CD14-positive monocyte (primary cell): ENCODE results near the gene DNAJC6. TPM values are rescaled to one million over a fixed set of nuclear protein-coding genes. Genes with fewer than 3 reads are reported as not detected.
A peak's percentile ranks its signal among the peaks of the same experiment; 100 is the strongest.

Experiments used
- DNase-seq, 3 donors: peaks; one replicate each; pipeline ENCODE4 v3.0.0-alpha.2; 2011 to 2022
- H2AFZ ChIP-seq: 2 replicates; pipeline ENCODE4 v1.6.0; 2012; ENCODE audit warnings: mild to moderate bottlenecking, low read depth, low read length, inconsistent platforms; ENCODE audit not compliant: insufficient read depth, poor library complexity, severe bottlenecking
- H3K27ac ChIP-seq, 2 donors: 1 replicate in 1 of 2; 2 replicates in 1 of 2; pipeline ENCODE4 v1.5.1; 2012 to 2013; ENCODE audit warnings: low read length in 2 of 2, control low read depth in 1 of 2, inconsistent platforms in 1 of 2, low read depth in 1 of 2, mild to moderate bottlenecking in 1 of 2
- H3K27me3 ChIP-seq, 2 donors: one replicate each; pipeline versions ENCODE4 v1.6.0 to v1.6.1; 2011 to 2013; ENCODE audit warnings: low read length in 2 of 2; ENCODE audit not compliant: control insufficient read depth in 2 of 2, insufficient read depth in 2 of 2
- H3K36me3 ChIP-seq, 2 donors: replicated peaks in 1 of 2; 1 replicate in 1 of 2; 2 replicates in 1 of 2; pipeline versions ENCODE4 v1.5.1 to v1.6.1; 2012 to 2013; ENCODE audit warnings: low read length in 2 of 2, control low read depth in 1 of 2, inconsistent platforms in 1 of 2, mild to moderate bottlenecking in 1 of 2; ENCODE audit not compliant: insufficient read depth in 2 of 2, control insufficient read depth in 1 of 2
- H3K4me1 ChIP-seq, 2 donors: 1 replicate in 1 of 2; 2 replicates in 1 of 2; pipeline versions ENCODE4 v1.5.1 to v1.6.1; 2012 to 2013; ENCODE audit warnings: low read length in 2 of 2, control low read depth in 1 of 2, inconsistent platforms in 1 of 2, mild to moderate bottlenecking in 1 of 2, moderate library complexity in 1 of 2; ENCODE audit not compliant: insufficient read depth in 2 of 2, control insufficient read depth in 1 of 2
- H3K4me2 ChIP-seq: replicated peaks from 2 replicates; pipeline ENCODE3; 2012; ENCODE audit warnings: low read length, moderate library complexity, mild to moderate bottlenecking; ENCODE audit not compliant: poor library complexity, severe bottlenecking; ENCODE audit errors: extremely low read depth
- H3K4me3 ChIP-seq, 3 experiments: fragments of 200-600 bp in 1 of 3; sonication (generic) in 1 of 3; replicated peaks in 1 of 3; 1 replicate in 2 of 3; 2 replicates in 1 of 3; pipeline ENCODE4 v1.5.1; 2011 to 2013; ENCODE audit warnings: low read length in 3 of 3, mild to moderate bottlenecking in 3 of 3, control low read depth in 2 of 3, low read depth in 2 of 3, inconsistent platforms in 1 of 3, moderate library complexity in 1 of 3
- H3K79me2 ChIP-seq: 2 replicates; pipeline ENCODE4 v1.6.0; 2012; ENCODE audit warnings: mild to moderate bottlenecking, control low read depth, inconsistent platforms, low read length, moderate library complexity; ENCODE audit not compliant: insufficient read depth
- H3K9ac ChIP-seq: 2 replicates; pipeline ENCODE4 v1.6.0; 2017; ENCODE audit warnings: low read length, mild to moderate bottlenecking; ENCODE audit not compliant: insufficient read depth, poor library complexity, severe bottlenecking
- H3K9me3 ChIP-seq, 2 donors: replicated peaks in 1 of 2; 1 replicate in 1 of 2; 2 replicates in 1 of 2; pipeline versions ENCODE4 v1.5.1 to v1.6.1; 2012 to 2013; ENCODE audit warnings: low read length in 2 of 2, control low read depth in 1 of 2; ENCODE audit not compliant: control insufficient read depth in 1 of 2, insufficient read depth in 1 of 2
- H4K20me1 ChIP-seq: 2 replicates; pipeline ENCODE4 v1.6.0; 2012; ENCODE audit warnings: mild to moderate bottlenecking, low read length, control low read depth, moderate library complexity; ENCODE audit not compliant: insufficient read depth
- H3K27ac Mint-ChIP-seq, 7 donors: one replicate each; pipeline ENCODE4 v1.8.0; 2020; ENCODE audit warnings: mild to moderate bottlenecking in 7 of 7, mixed read lengths in 7 of 7, moderate library complexity in 6 of 7, inconsistent platforms in 2 of 7
- H3K27me3 Mint-ChIP-seq, 3 donors: one replicate each; pipeline ENCODE4 v1.8.0; 2021 to 2022; ENCODE audit warnings: low read depth in 3 of 3, mild to moderate bottlenecking in 3 of 3, mixed read lengths in 3 of 3, moderate library complexity in 3 of 3, inconsistent platforms in 1 of 3
- H3K36me3 Mint-ChIP-seq, 2 donors: one replicate each; pipeline ENCODE4 v1.8.0; 2020; ENCODE audit warnings: mixed read lengths in 2 of 2, inconsistent platforms in 1 of 2, mild to moderate bottlenecking in 1 of 2
- H3K4me1 Mint-ChIP-seq: one replicate; pipeline ENCODE4 v1.8.0; 2020; ENCODE audit warnings: mild to moderate bottlenecking, mixed read lengths
- H3K4me3 Mint-ChIP-seq, 2 donors: one replicate each; pipeline ENCODE4 v1.8.0; 2020; ENCODE audit warnings: mild to moderate bottlenecking in 2 of 2, mixed read lengths in 2 of 2, moderate library complexity in 1 of 2
- H3K9me3 Mint-ChIP-seq, 7 donors: one replicate each; pipeline ENCODE4 v1.8.0; 2020 to 2022; ENCODE audit warnings: mixed read lengths in 7 of 7, mild to moderate bottlenecking in 6 of 7, moderate library complexity in 6 of 7, inconsistent platforms in 2 of 7
- WGBS: methylation state at CpG from one replicate; pipeline ENCODE4 v1.1.5; 2013; ENCODE audit warnings: missing lambda C conversion rate; ENCODE audit not compliant: insufficient coverage; 5-methylcytosine and 5-hydroxymethylcytosine counted together
- intact Hi-C, 2 donors: fragments of 100-400 bp; cut with micrococcal nuclease; formaldehyde crosslinking; loops; one replicate each; pipeline versions ENCODE4 v1.15.0 to v1.15.1; 2023
- polyA plus RNA-seq, 3 donors: library from polyadenylated mRNA; depleted of rRNA in 1 of 3; unstranded in 2 of 3; stranded (reverse) in 1 of 3; fragments of 300-500 nt in 2 of 3; fragments of >200 nt in 1 of 3; fragmentation: Illumina TruSeq in 2 of 3; gene quantifications; 1 replicate in 2 of 3; 2 replicates in 1 of 3; pipeline ENCODE4 v1.2.3, GENCODE V29; 2012 to 2021
- TF ChIP-seq, protein P1 (sequence below): fragments of 200-600 bp; IDR thresholded peaks from one replicate; pipeline ENCODE4 v1.8.0; 2022; ENCODE audit warnings: antibody characterized with exemption, mild to moderate bottlenecking

DNAJC6 gene
- polyA plus RNA-seq, 3 donors: 0.05 TPM; not detected in 2

DNA sequence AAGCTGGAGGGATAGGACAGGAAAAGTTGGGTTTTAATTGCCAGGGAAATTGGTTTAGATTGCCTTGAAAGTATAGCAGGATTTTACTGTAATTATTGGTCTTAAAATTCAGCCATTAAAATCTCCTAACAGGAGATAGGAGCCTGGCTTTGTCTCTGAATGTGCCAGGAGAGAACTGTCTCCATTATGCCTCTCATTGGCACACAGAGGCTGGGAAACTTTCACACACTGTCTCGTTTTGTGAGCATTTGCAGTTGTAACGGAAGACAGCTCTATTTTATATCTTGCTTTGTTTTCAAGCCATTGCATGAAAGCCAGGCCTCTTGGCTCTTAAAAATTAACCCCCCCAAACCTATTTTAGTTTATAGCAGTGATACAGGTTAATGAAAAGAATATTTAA lies 12.5 kb downstream of the DNAJC6 start:
- no peak for DNase-seq
- no peaks in the 10 kb centered on the region for H3K4me1 ChIP-seq
- H3K27ac Mint-ChIP-seq: no peak overlapping the region
- H3K27ac ChIP-seq: no peak overlapping the region
- intact Hi-C loops: no loop called here
- no CpG with 5 or more reads among the region's 2 CpGs for WGBS
- peaks cover 0 to 4% (median 0%) of the 10 kb centered on the region in 3 donors for H3K27me3 Mint-ChIP-seq
- no peak overlapping the region for H3K9ac ChIP-seq
- H3K4me1 Mint-ChIP-seq: peaks cover 3% of the 10 kb centered on the region
- no peak overlapping the region for H3K4me3 Mint-ChIP-seq
- no peaks in the 10 kb centered on the region for H4K20me1 ChIP-seq
- no peaks in the 10 kb centered on the region for H3K79me2 ChIP-seq
- H3K9me3 Mint-ChIP-seq: peaks cover 15 to 24% (median 18%) of the 10 kb centered on the region in 7 donors
- no peak overlapping the region for H3K4me2 ChIP-seq
- no peak overlapping the region for H3K4me3 ChIP-seq
- no peak overlapping the region for H2AFZ ChIP-seq
- H3K36me3 ChIP-seq: no peaks in the 10 kb centered on the region
- no peaks in the 10 kb centered on the region for H3K27me3 ChIP-seq
- H3K9me3 ChIP-seq: peaks cover 11 to 17% of the 10 kb centered on the region in 2 donors
- no peaks in the 10 kb centered on the region for H3K36me3 Mint-ChIP-seq
- TF ChIP-seq, protein P1, sequence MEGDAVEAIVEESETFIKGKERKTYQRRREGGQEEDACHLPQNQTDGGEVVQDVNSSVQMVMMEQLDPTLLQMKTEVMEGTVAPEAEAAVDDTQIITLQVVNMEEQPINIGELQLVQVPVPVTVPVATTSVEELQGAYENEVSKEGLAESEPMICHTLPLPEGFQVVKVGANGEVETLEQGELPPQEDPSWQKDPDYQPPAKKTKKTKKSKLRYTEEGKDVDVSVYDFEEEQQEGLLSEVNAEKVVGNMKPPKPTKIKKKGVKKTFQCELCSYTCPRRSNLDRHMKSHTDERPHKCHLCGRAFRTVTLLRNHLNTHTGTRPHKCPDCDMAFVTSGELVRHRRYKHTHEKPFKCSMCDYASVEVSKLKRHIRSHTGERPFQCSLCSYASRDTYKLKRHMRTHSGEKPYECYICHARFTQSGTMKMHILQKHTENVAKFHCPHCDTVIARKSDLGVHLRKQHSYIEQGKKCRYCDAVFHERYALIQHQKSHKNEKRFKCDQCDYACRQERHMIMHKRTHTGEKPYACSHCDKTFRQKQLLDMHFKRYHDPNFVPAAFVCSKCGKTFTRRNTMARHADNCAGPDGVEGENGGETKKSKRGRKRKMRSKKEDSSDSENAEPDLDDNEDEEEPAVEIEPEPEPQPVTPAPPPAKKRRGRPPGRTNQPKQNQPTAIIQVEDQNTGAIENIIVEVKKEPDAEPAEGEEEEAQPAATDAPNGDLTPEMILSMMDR: no peak

DNA sequence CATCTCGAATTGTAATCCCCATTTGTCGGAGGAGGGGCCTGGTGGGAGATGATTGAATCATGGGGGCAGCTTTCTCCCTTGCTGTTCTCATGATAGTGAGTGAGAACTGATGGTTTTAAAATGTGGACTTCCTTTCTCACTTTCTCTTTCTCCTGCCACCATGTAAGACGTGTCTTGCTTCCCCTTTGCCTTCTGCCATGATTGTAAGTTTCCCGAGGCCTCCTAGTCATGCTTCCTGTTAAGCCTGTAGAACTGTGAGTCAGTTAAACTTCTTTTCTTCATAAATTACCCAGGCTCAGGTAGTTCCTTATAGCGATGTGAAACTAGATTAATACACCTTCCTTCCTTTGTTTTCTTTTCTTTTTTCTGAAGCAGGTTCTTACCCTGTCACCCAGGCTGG lies 13.9 kb downstream of the DNAJC6 start:
- H3K79me2 ChIP-seq: no peaks in the 10 kb centered on the region
- H3K36me3 ChIP-seq: no peaks in the 10 kb centered on the region
- Mint-ChIP-seq H3K4me3 (no peak overlapping the region), H3K27ac (peak overlapping the region in 1 of 7 donors; percentile 37), H3K9me3 (peaks cover 15 to 24% (median 18%) of the 10 kb centered on the region in 7 donors), H3K4me1 (peaks cover 3% of the 10 kb centered on the region), H3K36me3 (no peaks in the 10 kb centered on the region), H3K27me3 (peaks cover 0 to 4% (median 0%) of the 10 kb centered on the region in 3 donors)
- no peaks in the 10 kb centered on the region for H3K27me3 ChIP-seq
- H3K9ac ChIP-seq: no peak overlapping the region
- H3K27ac ChIP-seq: no peak overlapping the region
- H4K20me1 ChIP-seq: no peaks in the 10 kb centered on the region
- TF ChIP-seq, protein P1: no peak
- no peaks in the 10 kb centered on the region for H3K4me1 ChIP-seq
- intact Hi-C loops: no loop called here
- H3K9me3 ChIP-seq: peaks cover 11 to 17% of the 10 kb centered on the region in 2 donors
- DNase-seq: peak in 1 of 3 donors; percentile 21
- H2AFZ ChIP-seq: no peak overlapping the region
- H3K4me2 ChIP-seq: no peak overlapping the region
- WGBS: 6% methylated on average over 2 of the region's 5 CpGs
- no peak overlapping the region for H3K4me3 ChIP-seq
